Ascending aorta (tissue), 2 donors: ENCODE measurements around the gene KLHL40. TPM values are rescaled to one million over a fixed set of nuclear protein-coding genes. Genes with fewer than 3 reads are reported as not detected.

Source experiments
- DNase-seq, 2 donors: peaks; one replicate each; pipeline ENCODE4 v3.0.0-alpha.2; 2019; ENCODE audit warnings: low spot score in 2 of 2
- H3K27ac ChIP-seq, 2 donors: fragments of 200-600 bp; sonication (generic); one replicate each; pipeline ENCODE4 v1.5.1; 2016 to 2017; ENCODE audit warnings: mild to moderate bottlenecking in 1 of 2
- H3K27me3 ChIP-seq: fragments of 200-600 bp; sonication (generic); one replicate; pipeline ENCODE4 v1.5.1; 2017
- H3K36me3 ChIP-seq, 2 donors: fragments of 200-600 bp; sonication (generic); one replicate each; pipeline ENCODE4 v1.5.1; 2016
- H3K4me1 ChIP-seq, 2 donors: fragments of 200-600 bp; sonication (generic); one replicate each; pipeline ENCODE4 v1.5.1; 2016 to 2017; ENCODE audit warnings: mild to moderate bottlenecking in 1 of 2
- H3K4me3 ChIP-seq, 2 donors: fragments of 200-600 bp; sonication (generic); one replicate each; pipeline ENCODE4 v1.5.1; 2016 to 2017; ENCODE audit warnings: mild to moderate bottlenecking in 1 of 2
- H3K9me3 ChIP-seq, 2 donors: fragments of 200-600 bp; sonication (generic); one replicate each; pipeline ENCODE4 v1.5.1; 2016
- intact Hi-C: fragments of 100-400 bp; cut with DNase I; formaldehyde crosslinking; loops from one replicate; pipeline ENCODE4 v1.15.1; 2023
- total RNA-seq: library from RNA; depleted of rRNA; stranded (reverse); fragments of >200 nt; gene quantifications from one replicate; pipeline ENCODE4 v1.1.0, GENCODE V29; 2016
- TF ChIP-seq, protein P1 (sequence below), 3 experiments: fragments of 200-600 bp in 2 of 3; fragments of 450-650 bp in 1 of 3; sonication (generic) in 2 of 3; IDR thresholded peaks; one replicate each; pipeline ENCODE4 v1.5.1; 2016 to 2019; ENCODE audit warnings: antibody characterized with exemption in 3 of 3, mild to moderate bottlenecking in 1 of 3, moderate library complexity in 1 of 3

The KLHL40 gene
- total RNA-seq, 1 donor from 2014 or later = not detected

DNA sequence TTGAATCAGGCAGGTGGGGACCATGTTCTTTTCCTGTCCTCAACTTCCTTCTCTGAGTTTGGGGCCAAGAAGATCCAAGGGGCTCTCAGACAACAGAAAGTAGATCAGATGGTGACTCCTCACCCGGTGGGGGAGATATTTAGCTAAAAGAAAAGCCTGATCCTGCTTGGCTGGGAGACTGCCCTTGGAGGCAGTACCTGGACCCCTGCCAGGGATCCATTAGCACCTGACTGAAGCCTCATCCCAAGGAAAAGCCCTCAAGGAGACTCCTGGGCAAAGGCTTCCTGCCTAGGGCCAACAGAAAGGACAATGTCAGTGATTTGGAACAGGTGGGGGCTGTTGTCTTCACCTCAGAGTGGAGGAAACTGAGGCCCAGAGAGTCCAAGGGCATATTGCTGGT, 50.7 kb downstream of the KLHL40 start:
- TF ChIP-seq, protein P1, sequence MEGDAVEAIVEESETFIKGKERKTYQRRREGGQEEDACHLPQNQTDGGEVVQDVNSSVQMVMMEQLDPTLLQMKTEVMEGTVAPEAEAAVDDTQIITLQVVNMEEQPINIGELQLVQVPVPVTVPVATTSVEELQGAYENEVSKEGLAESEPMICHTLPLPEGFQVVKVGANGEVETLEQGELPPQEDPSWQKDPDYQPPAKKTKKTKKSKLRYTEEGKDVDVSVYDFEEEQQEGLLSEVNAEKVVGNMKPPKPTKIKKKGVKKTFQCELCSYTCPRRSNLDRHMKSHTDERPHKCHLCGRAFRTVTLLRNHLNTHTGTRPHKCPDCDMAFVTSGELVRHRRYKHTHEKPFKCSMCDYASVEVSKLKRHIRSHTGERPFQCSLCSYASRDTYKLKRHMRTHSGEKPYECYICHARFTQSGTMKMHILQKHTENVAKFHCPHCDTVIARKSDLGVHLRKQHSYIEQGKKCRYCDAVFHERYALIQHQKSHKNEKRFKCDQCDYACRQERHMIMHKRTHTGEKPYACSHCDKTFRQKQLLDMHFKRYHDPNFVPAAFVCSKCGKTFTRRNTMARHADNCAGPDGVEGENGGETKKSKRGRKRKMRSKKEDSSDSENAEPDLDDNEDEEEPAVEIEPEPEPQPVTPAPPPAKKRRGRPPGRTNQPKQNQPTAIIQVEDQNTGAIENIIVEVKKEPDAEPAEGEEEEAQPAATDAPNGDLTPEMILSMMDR (IDR thresholded peaks at IDR 0.05) = no peak
- Histone ChIP-seq H3K4me3 (no peak overlapping the region), H3K9me3 (no peaks in the 10 kb centered on the region), H3K36me3 (no peaks in the 10 kb centered on the region), H3K4me1 (peaks cover 0 to 10% of the 10 kb centered on the region in 2 donors), H3K27ac (no peak overlapping the region), H3K27me3 (no peaks in the 10 kb centered on the region)
- intact Hi-C loops = no loop called here
- no peak for DNase-seq

DNA sequence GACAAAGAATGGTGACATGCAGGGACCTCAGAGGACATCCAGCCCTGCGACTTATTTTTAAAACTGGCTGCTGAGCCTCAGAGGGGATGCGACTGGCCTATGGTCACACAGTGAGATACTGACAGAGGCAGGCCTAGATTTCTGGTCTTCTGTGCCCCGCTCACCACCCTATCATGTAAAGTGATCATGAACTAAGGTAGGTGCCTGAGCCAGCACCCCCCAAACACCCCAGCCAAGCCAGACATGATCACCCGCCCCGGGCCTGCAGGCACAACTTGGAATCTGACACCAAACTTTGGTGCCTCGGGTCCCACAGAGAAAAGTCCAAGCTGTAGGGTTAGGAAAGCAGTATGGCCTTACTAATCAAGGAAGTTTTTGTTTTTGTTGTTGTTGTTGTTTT, 51.2 kb downstream of the KLHL40 start:
- intact Hi-C loops = no loop called here
- H3K4me3 ChIP-seq = no peak overlapping the region
- TF ChIP-seq, protein P1 (IDR thresholded peaks at IDR 0.05) = no peak
- peaks cover 0 to 10% of the 10 kb centered on the region in 2 donors for H3K4me1 ChIP-seq
- no peak for DNase-seq
- no peaks in the 10 kb centered on the region for H3K27me3 ChIP-seq
- no peaks in the 10 kb centered on the region for H3K36me3 ChIP-seq
- no peak overlapping the region for H3K27ac ChIP-seq
- H3K9me3 ChIP-seq = no peaks in the 10 kb centered on the region

DNA sequence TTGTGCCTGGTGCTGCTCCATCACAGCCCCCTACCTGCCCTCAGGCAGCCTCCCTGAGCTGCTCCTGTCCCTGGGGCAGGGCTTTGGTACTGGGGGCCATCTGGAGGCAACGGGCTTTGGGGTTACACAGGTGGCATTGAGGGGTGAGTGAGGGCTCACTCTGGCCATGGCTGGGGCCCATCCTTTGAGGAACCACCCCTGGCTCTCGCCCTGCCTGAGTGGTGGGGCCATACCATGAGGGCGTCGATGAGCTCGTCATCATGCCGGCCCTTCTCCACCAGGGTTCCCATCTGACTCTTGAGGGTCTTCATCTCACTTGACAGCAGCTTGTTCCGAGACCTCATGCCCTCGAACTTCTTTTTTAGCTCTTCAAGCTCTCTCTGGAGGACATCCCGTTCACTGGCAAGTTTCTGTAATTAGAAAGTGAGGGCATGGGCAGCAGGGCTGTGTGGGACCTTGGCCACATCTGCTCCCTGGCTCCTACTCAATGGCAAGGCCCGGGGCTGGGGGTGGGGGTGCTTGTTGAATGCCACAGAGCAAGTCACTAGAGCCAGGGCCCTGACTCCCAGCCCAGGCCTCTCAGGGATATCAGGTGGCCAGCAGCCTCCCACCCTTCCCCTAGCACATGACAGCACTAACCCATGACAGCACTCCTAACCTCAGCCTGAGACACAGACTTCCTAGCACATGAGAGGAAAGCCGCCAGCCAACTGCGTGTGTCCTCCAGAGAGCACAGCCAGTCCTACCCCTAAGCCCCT, 54.2 kb downstream of the KLHL40 start:
- intact Hi-C loops = no loop called here
- H3K4me1 ChIP-seq = peaks cover 0 to 14% of the 10 kb centered on the region in 2 donors
- H3K4me3 ChIP-seq = no peak overlapping the region
- peak overlapping the region; percentile 72 to 73 for H3K27ac ChIP-seq
- H3K9me3 ChIP-seq = no peaks in the 10 kb centered on the region
- no peaks in the 10 kb centered on the region for H3K27me3 ChIP-seq
- DNase-seq = peak; percentile 76 to 88
- TF ChIP-seq, protein P1 (IDR thresholded peaks at IDR 0.05) = no peak
- H3K36me3 ChIP-seq = no peaks in the 10 kb centered on the region

DNA sequence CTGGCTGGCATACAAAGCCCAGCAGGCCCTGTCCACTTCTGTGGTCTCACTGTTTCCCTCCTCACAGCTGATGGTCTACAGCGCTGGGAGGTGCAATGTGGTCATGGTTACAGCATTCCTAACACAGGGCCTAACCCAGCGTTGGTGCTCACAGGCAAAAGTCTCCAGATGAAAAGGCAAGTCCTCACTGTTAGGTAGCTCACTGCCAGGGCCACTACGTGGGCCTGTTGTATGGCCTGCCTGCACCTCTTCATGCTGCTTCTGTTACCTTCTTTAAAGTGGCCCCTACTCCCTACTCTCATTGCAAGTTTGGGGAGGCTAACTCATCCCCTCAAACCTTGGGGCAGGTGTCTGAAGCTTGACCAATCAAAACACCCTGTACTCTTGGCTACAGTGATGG, 56.5 kb downstream of the KLHL40 start:
- no peaks in the 10 kb centered on the region for H3K27me3 ChIP-seq
- TF ChIP-seq, protein P1 (IDR thresholded peaks at IDR 0.05) = no peak
- no peaks in the 10 kb centered on the region for H3K9me3 ChIP-seq
- H3K27ac ChIP-seq = peak overlapping the region; percentile 2 to 12
- no peak overlapping the region for H3K4me3 ChIP-seq
- no peak for DNase-seq
- H3K4me1 ChIP-seq = peaks cover 6 to 30% of the 10 kb centered on the region in 2 donors
- intact Hi-C loops = no loop called here
- H3K36me3 ChIP-seq = no peaks in the 10 kb centered on the region

Other genes with a start within 250 kb of the KLHL40 start
- gene VIPR1, start 182.9 kb upstream of the KLHL40 start, total RNA-seq = 3.5 TPM
- 28.3 TPM for gene SEC22C, start 103.6 kb upstream of the KLHL40 start, total RNA-seq
- 1.5 TPM for gene SS18L2, start 94.7 kb upstream of the KLHL40 start, total RNA-seq
- 41.7 TPM for gene NKTR, start 84.9 kb upstream of the KLHL40 start, total RNA-seq
- gene ZBTB47, start 31.8 kb upstream of the KLHL40 start, total RNA-seq = 69.3 TPM
- gene HHATL, start 17.3 kb downstream of the KLHL40 start, total RNA-seq = not detected
- gene CCDC13, start 87.7 kb downstream of the KLHL40 start, total RNA-seq = 2.1 TPM
- gene HIGD1A, start 119.0 kb downstream of the KLHL40 start, total RNA-seq = 109 TPM
- 24.5 TPM for gene ACKR2, start 123.9 kb downstream of the KLHL40 start, total RNA-seq
- 0.43 TPM for gene CYP8B1, start 190.3 kb downstream of the KLHL40 start, total RNA-seq
- gene ZNF662, start 220.6 kb downstream of the KLHL40 start, total RNA-seq = 7.7 TPM